GM12864 (cell line): ENCODE results near the gene NUP37.
"Not testable (repeated sequence)": the region's sequence is repeated elsewhere in the genome, so short reads cannot be mapped to it uniquely, and the experiment has no call there.

Experiments used
- DNase-seq: peaks from one replicate; pipeline ENCODE4 v3.0.0-alpha.2; 2011; ENCODE audit warnings: low read depth
- H3K4me3 ChIP-seq: 2 replicates; pipeline ENCODE4 v1.5.1; 2011; ENCODE audit warnings: mild to moderate bottlenecking, low read depth, low read length, control low read depth
- TF ChIP-seq, protein P1 (sequence below): IDR thresholded peaks from 2 replicates; pipeline ENCODE4 v1.5.1; 2011; ENCODE audit warnings: low read depth, mild to moderate bottlenecking, moderate library complexity, low read length, control low read depth, inconsistent platforms; ENCODE audit errors: missing control alignments

The NUP37 gene, protein sequence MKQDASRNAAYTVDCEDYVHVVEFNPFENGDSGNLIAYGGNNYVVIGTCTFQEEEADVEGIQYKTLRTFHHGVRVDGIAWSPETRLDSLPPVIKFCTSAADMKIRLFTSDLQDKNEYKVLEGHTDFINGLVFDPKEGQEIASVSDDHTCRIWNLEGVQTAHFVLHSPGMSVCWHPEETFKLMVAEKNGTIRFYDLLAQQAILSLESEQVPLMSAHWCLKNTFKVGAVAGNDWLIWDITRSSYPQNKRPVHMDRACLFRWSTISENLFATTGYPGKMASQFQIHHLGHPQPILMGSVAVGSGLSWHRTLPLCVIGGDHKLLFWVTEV

DNA sequence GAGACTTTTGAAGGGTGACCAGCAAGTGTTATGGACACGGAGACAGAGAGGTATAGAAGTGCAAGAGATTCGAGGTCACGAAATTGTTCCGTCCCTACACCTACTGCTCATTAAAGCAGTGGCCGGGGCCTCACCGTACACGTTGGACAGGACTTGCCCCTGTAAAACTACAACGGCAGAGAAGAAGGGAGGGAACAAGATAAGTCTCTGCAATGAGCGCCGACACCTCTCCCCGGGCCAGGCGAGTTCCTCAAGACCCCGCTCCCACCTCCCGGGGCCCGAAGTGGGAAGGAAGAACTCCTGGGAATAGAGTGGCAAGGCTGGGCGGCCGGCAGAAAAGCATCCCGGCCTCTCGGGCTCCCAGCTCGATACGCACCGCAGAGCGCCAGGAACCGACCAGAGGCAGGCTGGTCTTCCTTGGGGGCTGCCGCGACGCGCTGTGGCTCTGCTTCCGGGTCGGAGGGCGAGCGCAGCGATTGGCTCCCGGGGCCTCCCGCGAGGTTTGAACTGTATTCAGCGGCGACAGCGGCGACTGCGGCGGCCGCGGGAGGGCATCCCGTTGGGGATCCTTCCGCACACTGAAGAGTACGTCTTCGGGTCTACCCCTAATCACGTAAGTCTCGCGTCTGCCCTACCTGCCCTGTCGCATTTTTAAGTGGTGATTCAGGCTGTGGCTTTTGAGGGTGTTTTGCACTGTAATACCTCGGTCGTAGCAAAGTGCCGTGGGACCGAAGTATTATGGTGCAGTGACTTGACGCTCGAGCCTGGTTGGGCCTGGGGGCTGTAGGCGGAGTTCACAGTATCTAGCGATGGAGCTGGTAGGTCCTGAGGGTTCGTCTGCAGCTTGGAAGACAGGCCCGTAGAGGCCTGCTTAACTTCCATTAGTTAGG is at the start of gene NUP37, which contains the start of gene PARPBP:
NUP37 (minus strand) TSS at position 441 of the 890 bp plus-strand sequence. CDS start 1,596 bp downstream, outside the sequence.
PARPBP (plus strand) TSS at position 510 of the 890 bp plus-strand sequence. CDS start 3,706 bp downstream, outside the sequence.
- TF ChIP-seq, protein P1, sequence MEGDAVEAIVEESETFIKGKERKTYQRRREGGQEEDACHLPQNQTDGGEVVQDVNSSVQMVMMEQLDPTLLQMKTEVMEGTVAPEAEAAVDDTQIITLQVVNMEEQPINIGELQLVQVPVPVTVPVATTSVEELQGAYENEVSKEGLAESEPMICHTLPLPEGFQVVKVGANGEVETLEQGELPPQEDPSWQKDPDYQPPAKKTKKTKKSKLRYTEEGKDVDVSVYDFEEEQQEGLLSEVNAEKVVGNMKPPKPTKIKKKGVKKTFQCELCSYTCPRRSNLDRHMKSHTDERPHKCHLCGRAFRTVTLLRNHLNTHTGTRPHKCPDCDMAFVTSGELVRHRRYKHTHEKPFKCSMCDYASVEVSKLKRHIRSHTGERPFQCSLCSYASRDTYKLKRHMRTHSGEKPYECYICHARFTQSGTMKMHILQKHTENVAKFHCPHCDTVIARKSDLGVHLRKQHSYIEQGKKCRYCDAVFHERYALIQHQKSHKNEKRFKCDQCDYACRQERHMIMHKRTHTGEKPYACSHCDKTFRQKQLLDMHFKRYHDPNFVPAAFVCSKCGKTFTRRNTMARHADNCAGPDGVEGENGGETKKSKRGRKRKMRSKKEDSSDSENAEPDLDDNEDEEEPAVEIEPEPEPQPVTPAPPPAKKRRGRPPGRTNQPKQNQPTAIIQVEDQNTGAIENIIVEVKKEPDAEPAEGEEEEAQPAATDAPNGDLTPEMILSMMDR, result no peak
- H3K4me3 ChIP-seq, result peak within 1 kb of the TSS; percentile 93
- DNase-seq, result peak; percentile 70

DNA sequence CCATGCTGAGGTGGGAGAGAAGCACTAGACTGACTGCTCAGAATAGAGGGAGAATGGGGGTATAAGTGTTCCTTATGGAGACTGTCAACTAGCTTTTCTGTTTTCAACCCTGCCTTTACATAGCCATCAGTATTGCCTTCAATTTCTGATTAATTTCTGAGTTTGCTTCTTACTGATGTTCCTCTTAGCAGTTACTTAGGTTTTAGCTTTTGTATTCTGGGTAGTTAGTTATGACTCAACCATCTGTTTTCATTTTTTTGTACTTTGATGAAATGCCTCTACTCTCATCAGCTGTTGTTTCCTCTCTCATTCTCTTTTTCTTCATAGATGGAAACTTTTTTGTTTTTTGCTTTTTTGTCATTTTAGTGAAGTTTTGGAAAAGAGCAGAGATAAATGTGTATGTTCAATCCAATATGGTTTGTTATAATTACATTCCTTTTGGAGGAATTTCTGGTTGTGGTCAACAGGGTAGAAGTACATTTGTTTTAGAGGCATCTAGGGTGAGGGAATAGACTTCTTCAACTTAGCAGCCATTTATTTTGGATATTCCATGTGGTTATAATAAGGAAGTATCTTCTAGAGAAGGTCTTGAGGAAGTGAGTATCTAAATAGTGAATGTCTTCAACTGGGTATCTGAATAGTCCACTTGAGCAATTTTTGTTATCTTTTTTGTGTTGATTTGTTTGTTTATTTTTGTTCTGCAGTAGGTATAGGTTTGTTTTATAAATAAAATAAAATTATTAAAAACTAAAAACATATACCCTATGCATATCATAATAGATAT is 48.1 kb upstream of the NUP37 start:
- peak; percentile 5 for DNase-seq
- no peak overlapping the region for H3K4me3 ChIP-seq
- TF ChIP-seq, protein P1, result no peak

DNA sequence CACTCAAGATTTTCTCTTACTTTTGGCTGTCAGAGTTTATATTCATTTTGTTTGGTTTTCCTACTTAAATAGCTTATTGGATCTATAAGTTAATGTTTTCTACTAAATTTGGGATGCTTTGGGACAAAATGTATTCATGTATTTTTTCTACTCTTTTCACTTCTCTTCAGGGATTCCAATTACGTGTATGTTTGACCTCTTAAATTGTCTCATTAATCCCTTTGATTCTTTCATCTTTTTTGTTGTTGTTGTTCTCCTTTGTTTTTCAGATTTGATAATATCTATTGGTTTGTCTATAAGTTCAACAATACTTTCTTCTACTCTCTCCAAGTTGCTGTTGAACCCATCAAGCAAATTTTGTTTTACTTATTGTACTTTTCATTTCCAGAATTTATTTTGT is 43.5 kb upstream of the NUP37 start:
- DNase-seq, result no peak
- no peak overlapping the region for H3K4me3 ChIP-seq
- TF ChIP-seq, protein P1, result no peak

DNA sequence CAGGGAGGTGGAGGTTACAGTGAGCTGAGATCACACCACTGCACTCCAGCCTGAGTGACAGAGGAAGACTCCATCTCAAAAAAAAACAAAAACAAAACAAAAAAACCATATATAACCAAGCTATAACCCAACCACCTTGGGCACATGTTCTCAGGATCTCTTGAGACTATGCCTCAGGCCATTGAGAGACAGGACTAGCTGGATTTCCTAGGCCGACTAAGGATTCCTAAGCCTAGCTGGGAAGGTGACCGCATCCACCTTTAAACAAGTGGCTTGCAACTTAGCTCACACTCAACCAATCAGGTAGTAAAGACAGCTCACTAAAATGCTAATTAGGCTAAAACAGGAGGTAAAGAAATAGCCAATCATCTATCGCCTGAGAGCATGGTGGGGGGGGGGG is 35.3 kb upstream of the NUP37 start:
- not testable (repeated sequence) for DNase-seq

DNA sequence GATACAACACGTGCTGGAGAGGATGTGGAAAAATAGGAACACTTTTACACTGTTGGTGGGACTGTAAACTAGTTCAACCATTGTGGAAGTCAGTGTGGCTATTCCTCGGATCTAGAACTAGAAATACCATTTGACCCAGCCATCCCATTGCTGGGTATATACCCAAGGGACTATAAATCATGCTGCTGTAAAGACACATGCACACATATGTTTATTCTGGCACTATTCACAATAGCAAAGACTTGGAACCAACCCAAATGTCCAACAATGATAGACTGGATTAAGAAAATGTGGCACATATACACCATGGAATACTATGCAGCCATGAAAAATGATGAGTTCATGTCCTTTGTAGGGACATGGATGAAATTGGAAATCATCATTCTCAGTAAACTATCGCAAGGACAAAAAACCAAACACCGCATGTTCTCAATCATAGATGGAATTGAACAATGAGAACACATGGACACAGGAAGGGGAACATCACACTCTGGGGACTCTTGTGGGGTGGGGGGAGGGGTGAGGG is 27.2 kb upstream of the NUP37 start:
- H3K4me3 ChIP-seq, DNase-seq: not testable (repeated sequence)

More for the DNA sequence above, 35.3 kb upstream of the NUP37 start:
- H3K4me3 ChIP-seq, result not testable (repeated sequence)

DNA sequence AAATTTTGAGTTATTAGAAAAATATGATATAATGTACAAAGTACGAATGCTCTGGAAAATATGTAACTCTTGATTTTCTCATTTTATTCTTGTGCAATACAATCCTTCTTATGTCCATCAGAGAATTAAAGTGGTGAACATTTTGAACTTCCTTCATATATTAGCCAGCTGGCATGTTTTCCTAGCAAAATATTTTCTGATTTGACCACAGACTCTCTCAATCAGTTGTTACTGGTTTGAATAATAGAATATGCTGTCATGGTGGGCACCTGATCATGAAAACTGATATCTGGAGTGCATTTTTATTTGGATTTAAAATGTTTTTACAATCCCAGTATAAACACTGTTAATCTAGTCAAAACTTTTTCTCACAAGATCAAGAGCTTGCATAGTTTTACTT is 24.3 kb upstream of the NUP37 start:
- DNase-seq, result no peak
- H3K4me3 ChIP-seq, result no peak overlapping the region
- TF ChIP-seq, protein P1, result no peak

DNA sequence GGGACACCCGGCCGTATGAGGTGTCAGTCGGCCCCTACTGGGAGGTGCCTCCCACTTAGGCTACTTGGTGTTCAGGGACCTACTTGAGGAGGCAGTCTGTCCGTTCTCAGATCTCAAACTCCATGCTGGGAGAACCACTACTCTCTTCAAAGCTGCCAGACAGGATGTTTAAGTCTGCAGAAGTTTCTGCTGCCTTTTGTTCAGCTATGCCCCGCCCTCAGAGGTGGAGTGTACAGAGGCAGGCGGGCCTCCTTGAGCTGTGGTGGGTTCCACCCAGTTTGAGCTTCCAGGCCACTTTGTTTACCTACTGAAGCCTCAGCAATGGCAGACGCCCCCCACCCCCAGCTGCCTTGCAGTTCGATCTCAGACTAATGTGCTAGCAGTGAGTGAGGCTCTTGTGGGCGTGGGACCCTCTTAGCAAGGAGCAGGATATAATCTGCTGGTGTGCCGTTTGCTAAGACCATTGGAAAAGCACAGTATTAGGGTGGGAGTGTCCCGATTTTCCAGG is 23.0 kb upstream of the NUP37 start:
- not testable (repeated sequence) for DNase-seq, H3K4me3 ChIP-seq

DNA sequence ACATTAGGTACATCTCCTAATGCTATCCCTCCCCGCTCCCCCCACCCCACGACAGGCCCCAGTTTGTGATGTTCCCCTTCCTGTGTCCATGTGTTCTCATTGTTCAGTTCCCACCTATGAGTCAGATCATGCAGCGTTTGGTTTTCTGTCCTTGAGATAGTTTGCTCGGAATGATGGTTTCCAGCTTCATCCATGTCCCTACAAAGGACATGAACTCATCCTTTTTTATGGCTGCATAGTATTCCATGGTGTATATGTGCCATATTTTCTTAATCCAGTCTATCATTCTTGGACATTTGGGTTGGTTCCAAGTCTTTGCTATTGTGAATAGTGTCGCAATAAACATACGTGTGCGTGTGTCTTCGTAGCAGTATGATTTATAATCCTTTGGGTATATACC is 17.7 kb upstream of the NUP37 start:
- not testable (repeated sequence) for H3K4me3 ChIP-seq, DNase-seq

DNA sequence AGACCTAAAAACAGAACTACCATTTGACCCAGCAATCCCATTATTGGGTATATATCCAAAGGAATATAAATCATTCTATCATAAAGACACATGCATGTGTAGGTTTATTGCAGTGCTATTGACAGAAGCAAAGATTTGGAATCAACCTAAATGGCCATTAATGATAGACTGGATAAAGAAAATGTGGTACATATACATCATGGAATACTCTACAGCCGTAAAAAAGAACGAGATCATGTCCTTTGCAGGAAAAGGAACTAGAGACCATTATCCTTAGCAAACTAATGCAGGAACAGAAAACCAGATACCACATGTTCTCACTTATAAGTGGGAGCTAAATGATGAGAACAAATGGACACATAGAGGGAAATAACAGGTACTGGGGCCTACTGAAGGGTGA is 11.5 kb upstream of the NUP37 start:
- not testable (repeated sequence) for H3K4me3 ChIP-seq, DNase-seq

DNA sequence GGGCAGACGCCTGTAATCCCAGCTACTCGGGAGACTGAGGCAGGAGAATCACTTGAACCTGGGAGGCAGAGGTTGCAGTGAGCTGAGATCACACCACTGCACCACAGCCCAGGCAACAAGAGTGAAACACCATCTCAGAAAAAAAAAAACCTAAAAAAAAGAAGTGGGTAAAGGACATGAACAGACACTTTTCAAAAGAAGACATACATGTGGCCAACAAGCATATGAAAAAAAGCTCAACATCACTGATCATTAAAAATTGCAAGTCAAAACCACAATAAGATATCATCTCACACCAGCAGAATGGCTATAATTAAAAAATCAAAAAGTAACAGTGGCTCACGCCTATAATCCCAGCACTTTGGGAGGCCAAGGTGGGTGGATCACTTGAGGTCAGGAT is 10.8 kb upstream of the NUP37 start:
- DNase-seq, H3K4me3 ChIP-seq: not testable (repeated sequence)

DNA sequence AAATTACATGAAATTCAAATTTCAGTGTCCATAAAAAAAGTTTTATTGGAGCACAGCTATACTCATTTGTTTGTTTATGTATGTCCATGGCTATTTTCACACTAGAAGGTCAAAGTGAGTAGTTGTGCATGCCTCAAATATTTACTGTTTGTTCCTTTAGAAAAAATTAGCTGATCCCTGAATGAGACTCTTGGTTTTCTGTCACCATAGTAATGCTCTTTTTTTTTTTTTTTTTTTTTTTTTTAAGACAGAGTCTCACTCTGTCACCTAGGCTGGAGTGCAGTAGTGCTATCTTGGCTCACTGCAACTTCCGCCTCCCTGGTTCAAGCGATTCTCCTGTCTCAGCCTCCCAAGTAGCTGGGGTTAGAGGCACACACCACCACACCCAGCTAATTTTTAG is 1.4 kb upstream of the NUP37 start:
- peak overlapping the region; percentile 93 for H3K4me3 ChIP-seq
- not testable (repeated sequence) for DNase-seq
